HG03565 (cell line): ENCODE results near the gene YPEL4.

ENCODE experiments used
- ATAC-seq: cut with Tn5 transposase; IDR thresholded peaks from one replicate; pipeline ENCODE4 v1.9.1; 2021; ENCODE audit warnings: mild to moderate bottlenecking, moderate library complexity; ENCODE audit not compliant: unreplicated experiment

Gene YPEL4

GRCh38 chr11:57651408-57651807, 1.7 kb upstream of the YPEL4 start:
- no peak for ATAC-seq

GRCh38 chr11:57650739-57651090, 1.0 kb upstream of the YPEL4 start:
- ATAC-seq = no peak

GRCh38 chr11:57648801-57649735, 644 bp downstream of the YPEL4 start:
- ATAC-seq = no peak

- ATAC-seq = no peak
These were observed 1.5 kb downstream of the YPEL4 start for GRCh38 chr11:57647960-57648800.

- ATAC-seq = no peak
These were observed 2.3 kb downstream of the YPEL4 start for GRCh38 chr11:57647372-57647771.

- no peak for ATAC-seq
These were observed 2.9 kb downstream of the YPEL4 start for GRCh38 chr11:57646799-57647303.

GRCh38 chr11:57646194-57646798, 3.4 kb downstream of the YPEL4 start:
- ATAC-seq = no peak

GRCh38 chr11:57645689-57646085, 4.0 kb downstream of the YPEL4 start:
- no peak for ATAC-seq

GRCh38 chr11:57644748-57645688, 4.7 kb downstream of the YPEL4 start:
- peak; percentile 61 for ATAC-seq

- ATAC-seq = no peak
These were observed 5.9 kb downstream of the YPEL4 start for GRCh38 chr11:57643802-57644201.

GRCh38 chr11:57641011-57641807, 8.5 kb downstream of the YPEL4 start:
- no peak for ATAC-seq

GRCh38 chr11:57640068-57640800, 9.5 kb downstream of the YPEL4 start:
- ATAC-seq = no peak

- ATAC-seq = no peak
These were observed 10.2 kb downstream of the YPEL4 start for GRCh38 chr11:57639321-57640067.

GRCh38 chr11:57638811-57639320, 10.8 kb downstream of the YPEL4 start:
- ATAC-seq = no peak

GRCh38 chr11:57638005-57638781, 11.5 kb downstream of the YPEL4 start:
- no peak for ATAC-seq

- ATAC-seq = no peak
These were observed 12.1 kb downstream of the YPEL4 start for GRCh38 chr11:57637626-57638004.

- no peak for ATAC-seq
These were observed 14.5 kb downstream of the YPEL4 start for GRCh38 chr11:57635246-57635645.
